ENCODE data around the gene PDE8A.
"Not testable (repeated sequence)": the region's sequence is repeated elsewhere in the genome, so short reads cannot be mapped to it uniquely, and the experiment has no call there.

Gene PDE8A

GRCh38 chr15:85011724-85012123, 30.1 kb downstream of the PDE8A start:
- DNase-seq: not testable (repeated sequence)

GRCh38 chr15:85013785-85014184, 32.1 kb downstream of the PDE8A start:
- DNase-seq: no peak

DNA sequence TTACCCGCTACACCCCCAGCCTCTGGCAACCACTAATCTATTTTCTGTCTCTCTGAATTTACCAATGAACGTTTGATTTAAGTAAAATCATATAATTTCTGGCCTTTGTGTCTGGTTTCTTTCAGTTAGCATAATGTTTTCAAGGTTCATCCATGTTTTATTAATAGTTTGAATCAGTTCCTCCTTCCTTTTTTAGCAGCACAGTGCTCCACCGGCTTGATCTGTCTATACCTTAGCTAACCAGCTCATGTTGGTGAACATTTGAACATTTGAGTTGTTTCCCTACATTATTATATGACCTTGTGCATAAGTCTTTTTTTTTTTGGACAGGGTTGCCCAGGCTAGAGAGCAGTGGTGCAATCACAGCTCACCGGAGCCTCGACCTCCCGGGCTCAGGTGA, 33.3 kb downstream of the PDE8A start:
- DNase-seq: no peak

GRCh38 chr15:85016275-85016674, 34.6 kb downstream of the PDE8A start:
- DNase-seq: no peak

GRCh38 chr15:85019815-85020590, 38.3 kb downstream of the PDE8A start:
- DNase-seq: no peak

- no peak for DNase-seq
Measured at GRCh38 chr15:85021409-85021808, 39.8 kb downstream of the PDE8A start.

DNA sequence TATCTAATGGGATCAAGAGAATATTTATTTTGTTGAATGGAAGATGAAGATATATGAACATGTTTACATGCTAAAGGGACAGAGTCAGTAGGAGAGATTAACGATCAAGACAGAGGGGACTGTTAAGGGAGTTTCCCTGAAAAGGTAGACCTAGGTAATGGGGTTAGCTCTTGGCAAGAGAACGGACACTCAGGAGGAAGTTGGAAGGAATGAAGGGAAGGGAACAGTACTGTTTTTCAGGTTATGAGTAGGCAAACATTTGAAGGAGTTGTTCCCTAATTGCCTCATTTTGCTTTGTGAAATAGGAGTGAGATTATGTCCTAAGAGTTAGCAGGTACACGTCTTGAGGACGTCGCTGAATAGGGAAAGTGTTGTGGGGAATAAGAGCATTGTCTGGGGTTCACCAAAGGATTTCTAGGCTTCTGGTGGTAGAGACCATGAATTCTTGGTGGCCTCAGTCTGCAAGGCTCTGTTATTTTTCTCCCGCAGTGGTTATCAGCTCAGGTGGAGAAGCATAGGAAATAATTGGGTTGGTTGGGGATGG, 41.3 kb downstream of the PDE8A start:
- no peak for DNase-seq

DNA sequence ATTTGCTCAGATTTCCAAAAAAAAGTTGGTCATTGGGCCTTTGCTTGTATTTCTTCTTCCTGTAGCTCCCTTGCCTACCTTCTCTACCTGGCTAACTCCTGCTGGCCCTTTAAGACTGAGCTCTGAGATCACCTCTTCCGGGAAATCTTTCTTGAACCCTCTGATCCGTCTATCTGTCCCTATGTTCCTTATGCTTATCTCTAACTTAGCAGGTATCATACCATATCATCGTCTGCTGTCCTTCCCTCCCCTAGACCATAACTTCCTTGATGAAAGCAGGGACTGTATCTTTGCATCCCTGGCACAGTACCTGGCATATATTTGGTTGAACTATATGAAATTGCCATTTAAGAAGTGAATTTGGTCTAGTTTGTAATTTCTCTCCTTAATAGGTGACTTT, 42.3 kb downstream of the PDE8A start:
- DNase-seq: no peak

DNA sequence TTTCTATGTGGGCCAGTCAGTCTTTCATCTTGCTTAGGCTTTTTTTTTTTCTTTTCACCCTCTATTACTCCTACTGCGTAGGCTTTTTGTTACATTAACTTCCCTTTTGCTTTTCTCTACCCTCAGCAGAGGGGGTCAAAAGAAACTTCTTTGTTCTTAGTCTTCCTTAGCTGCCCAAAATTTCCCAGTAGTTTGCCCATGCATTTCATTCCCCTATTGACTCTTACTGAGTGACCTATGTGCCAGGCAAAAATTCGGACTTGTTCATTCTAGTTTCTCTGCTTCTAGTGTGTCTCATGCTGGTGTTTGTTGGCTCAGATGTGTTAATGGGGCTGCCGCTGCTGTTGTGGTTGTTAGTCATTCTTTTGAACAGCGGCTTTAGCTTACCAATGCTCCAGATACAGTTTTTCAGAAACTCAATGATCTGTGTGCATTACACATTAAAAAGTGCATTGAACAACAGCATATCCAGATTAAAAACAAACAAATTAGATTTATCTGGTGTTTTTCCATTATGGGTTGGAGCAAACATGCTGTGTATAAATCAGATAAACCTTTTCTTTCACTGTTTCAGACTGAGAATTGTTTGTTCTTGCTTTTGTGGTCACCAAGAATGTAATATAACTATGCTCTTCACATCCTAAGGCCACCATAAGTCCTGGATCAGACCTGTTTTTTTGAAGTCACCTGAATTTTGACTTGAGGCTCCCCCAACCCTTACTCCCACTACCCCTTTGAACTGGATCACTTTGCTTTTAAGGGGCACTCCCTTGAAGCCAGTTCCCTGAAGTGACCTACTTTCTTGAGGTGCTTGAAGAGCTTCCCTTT, 43.1 kb downstream of the PDE8A start:
- no peak for DNase-seq

DNA sequence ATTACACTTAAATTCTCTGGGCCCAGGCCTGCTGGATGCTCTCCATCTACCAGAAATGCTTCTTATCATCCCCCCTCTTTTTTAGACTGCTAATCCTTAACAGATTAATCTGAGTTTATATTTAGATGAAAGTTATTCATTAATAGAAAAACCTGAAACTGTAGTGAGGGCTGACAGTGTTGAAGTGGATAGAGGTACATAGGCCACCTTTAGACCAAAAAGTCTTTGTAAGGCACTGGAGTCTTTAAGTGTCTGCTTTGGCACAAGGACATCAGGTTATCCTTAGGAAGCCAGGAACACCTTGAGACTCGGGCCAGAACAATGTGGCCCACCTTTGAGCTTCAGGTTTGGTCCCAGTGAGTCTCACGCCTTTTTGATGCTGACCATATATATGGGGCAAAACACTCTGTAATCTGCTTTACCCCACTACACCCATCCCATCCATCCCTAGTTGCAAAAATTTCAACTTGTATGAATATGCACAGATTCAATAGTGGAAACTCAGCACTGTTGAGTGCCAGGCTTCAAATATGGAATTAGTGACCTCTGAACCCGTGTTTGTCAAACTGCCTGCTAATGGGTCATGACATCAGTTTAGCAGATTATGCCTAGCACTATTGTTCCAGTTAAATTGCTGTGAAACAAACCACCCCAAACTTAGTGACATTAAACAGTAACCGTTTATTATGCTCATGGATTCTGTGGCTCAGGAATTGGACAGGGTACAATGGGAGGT, 44.0 kb downstream of the PDE8A start:
- no peak for DNase-seq

GRCh38 chr15:85026304-85027032, 44.8 kb downstream of the PDE8A start:
- DNase-seq: no peak

GRCh38 chr15:85027033-85027380, 45.4 kb downstream of the PDE8A start:
- DNase-seq: no peak

GRCh38 chr15:85027421-85027820, 45.8 kb downstream of the PDE8A start:
- no peak for DNase-seq

DNA sequence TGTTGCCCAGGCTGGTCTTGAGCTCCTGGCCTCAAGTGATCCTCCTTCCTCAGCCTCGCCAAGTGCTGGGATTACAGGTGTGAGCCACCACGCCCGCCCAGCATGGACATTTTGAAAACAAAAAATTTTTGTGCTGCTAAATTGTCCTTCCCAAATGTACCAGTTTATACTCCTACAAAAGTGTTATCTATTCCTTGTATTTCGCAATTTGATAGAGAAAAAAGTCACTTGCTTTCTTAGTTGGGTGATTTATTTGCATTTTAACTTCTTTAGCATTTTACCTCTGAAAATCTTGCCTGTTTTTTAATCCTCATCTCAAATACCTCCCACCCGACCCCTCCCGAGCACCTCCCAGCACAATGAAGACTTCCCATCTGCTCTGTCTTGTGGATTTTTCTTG, 46.8 kb downstream of the PDE8A start:
- no peak for DNase-seq

DNA sequence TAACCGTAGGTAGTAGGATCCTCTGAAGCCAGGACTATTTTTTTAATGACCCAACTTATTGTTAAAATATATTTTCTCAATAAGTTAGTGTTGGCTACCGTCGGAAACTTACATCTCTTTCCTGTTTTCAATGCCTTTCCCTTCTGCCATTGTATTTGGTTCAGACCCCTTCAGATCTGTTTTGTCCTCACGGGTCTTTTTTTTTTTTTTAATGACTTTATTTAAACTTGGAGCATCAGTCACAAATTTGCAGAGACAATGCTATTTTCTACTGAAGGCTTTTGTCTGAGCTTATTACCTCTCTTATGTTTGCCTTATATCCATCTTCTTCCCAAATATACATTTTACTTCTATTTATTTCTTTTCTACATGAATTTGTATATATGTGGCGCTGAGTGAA, 47.6 kb downstream of the PDE8A start:
- DNase-seq: no peak

DNA sequence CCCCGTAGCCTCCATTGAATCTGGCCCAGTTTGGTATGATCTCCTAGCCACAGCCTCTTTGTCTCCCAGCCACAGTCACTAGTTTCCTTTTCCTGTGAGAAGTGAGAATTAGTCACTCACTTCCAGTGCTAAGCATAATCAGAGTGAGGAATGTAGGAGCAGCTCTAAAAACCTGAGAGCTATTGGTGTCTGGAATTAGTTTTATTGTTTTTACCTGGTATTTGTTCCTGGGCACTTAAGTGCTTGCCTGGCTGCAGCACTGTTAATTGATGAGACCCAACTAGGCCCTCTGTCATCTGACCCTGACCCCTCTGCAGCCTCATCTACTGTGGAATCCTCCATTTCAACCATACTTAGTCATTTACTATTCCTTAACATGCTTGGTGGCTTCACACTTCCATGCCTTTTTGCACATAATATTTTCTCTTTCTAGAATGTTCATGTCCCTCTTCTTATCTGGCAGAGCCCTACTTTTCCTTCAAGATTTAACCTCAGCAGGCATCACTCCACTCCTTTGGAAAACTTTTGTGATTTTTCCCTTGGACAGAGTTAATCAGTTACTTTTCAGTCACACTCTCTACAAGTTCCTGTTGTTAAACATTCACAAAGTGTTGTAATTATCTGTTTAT, 48.8 kb downstream of the PDE8A start:
- no peak for DNase-seq

- no peak for DNase-seq
Measured at GRCh38 chr15:85031086-85031943, 49.7 kb downstream of the PDE8A start.

- DNase-seq: no peak
Measured at GRCh38 chr15:85031944-85032558, 50.4 kb downstream of the PDE8A start.

GRCh38 chr15:85033148-85033547, 51.5 kb downstream of the PDE8A start:
- no peak for DNase-seq

DNA sequence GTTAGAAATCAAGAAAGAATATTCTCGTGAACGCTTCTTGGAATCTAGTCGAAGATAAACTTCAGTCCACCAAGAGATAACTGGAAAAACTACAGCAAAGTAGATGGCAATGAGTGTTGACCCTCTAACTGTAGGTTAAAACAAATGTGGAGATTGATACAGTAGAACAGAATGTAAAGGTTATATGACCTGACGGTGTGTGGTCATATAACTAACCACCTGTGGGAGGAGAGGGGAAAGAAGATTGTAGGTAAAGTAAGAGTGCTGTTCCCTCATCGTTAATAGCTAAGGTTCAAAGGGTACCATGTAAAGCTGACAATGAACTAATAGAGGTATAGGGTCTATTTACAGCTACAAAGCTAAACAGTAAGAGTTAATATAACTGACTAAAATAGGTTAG, 52.6 kb downstream of the PDE8A start:
- no peak for DNase-seq

- no peak for DNase-seq
Measured at GRCh38 chr15:85035980-85036379, 54.3 kb downstream of the PDE8A start.
